ENCODE results near the gene GIMAP6. TPM values are rescaled to one million over a fixed set of nuclear protein-coding genes. Genes with fewer than 3 reads are reported as not detected.

GIMAP6 gene
- total RNA-seq, 3 donors from 2014 or later, result 7.5 to 14.9 (median 13.2) TPM

GRCh38 chr7:150633926-150634325, 1.7 kb upstream of the GIMAP6 start:
- H3K9me3 ChIP-seq, result peaks cover 3% of the 10 kb centered on the region
- ATAC-seq, result no peak
- no peak overlapping the region for H3K4me3 ChIP-seq
- intact Hi-C loops (cut with DNase I, micrococcal nuclease), result no loop called here
- no peak for TF ChIP-seq CTCF (IDR thresholded peaks at IDR 0.05)
- H3K36me3 ChIP-seq (ENCODE audit: low read depth), result no peaks in the 10 kb centered on the region
- H3K4me1 ChIP-seq (ENCODE audit: low read depth), result peaks cover 10% of the 10 kb centered on the region
- DNase-seq, result no peak

GRCh38 chr7:150631084-150631826, 930 bp downstream of the GIMAP6 start:
- Histone ChIP-seq H3K4me3 (no peak overlapping the region), H3K36me3 (ENCODE audit: low read depth) (no peaks in the 10 kb centered on the region), H3K9me3 (no peaks in the 10 kb centered on the region), H3K4me1 (ENCODE audit: low read depth) (peaks cover 10% of the 10 kb centered on the region)
- peak; percentile 18 to 60 (median 39) for DNase-seq
- TF ChIP-seq CTCF (IDR thresholded peaks at IDR 0.05), result no peak
- intact Hi-C loops (cut with DNase I, micrococcal nuclease), result no loop called here
- peak; percentile 67 for ATAC-seq

- TF ChIP-seq CTCF (IDR thresholded peaks at IDR 0.05), result no peak
- DNase-seq, result no peak
- H3K4me3 ChIP-seq, result no peak overlapping the region
- intact Hi-C loops (cut with DNase I, micrococcal nuclease), result no loop called here
- H3K4me1 ChIP-seq (ENCODE audit: low read depth), result peaks cover 10% of the 10 kb centered on the region
- H3K9me3 ChIP-seq, result no peaks in the 10 kb centered on the region
- ATAC-seq, result no peak
- H3K36me3 ChIP-seq (ENCODE audit: low read depth), result no peaks in the 10 kb centered on the region
Observed at GRCh38 chr7:150629347-150629746, 2.8 kb downstream of the GIMAP6 start.

GRCh38 chr7:150627959-150628358, 4.2 kb downstream of the GIMAP6 start:
- Histone ChIP-seq H3K9me3 (no peaks in the 10 kb centered on the region), H3K4me1 (ENCODE audit: low read depth) (peaks cover 10% of the 10 kb centered on the region), H3K4me3 (no peak overlapping the region), H3K36me3 (ENCODE audit: low read depth) (no peaks in the 10 kb centered on the region)
- TF ChIP-seq CTCF (IDR thresholded peaks at IDR 0.05), result no peak
- DNase-seq (peak in 1 of 3 donors; percentile 51), ATAC-seq (no peak)
- intact Hi-C loops (cut with DNase I, micrococcal nuclease), result no loop called here

GRCh38 chr7:150626696-150627095, 5.5 kb downstream of the GIMAP6 start:
- DNase-seq (no peak), ATAC-seq (no peak)
- intact Hi-C loops (cut with DNase I, micrococcal nuclease), result no loop called here
- no peaks in the 10 kb centered on the region for H3K36me3 ChIP-seq (ENCODE audit: low read depth)
- TF ChIP-seq CTCF (IDR thresholded peaks at IDR 0.05), result no peak
- H3K4me1 ChIP-seq (ENCODE audit: low read depth), result peaks cover 10% of the 10 kb centered on the region
- H3K9me3 ChIP-seq, result no peaks in the 10 kb centered on the region
- H3K4me3 ChIP-seq, result no peak overlapping the region

Data from mucosa of descending colon (tissue), 3 donors.